Mammary epithelial cell (primary cell): ENCODE data around the gene ANKRD66.

Experiments used
- EZH2 ChIP-seq: IDR thresholded peaks from 2 replicates; pipeline ENCODE4 v1.6.1; 2012; ENCODE audit warnings: low read length, inconsistent platforms, borderline replicate concordance
- TF ChIP-seq, protein P1 (sequence below), 2 donors: IDR thresholded peaks in 1 of 2; conservative IDR thresholded peaks in 1 of 2; 2 replicates each; pipeline ENCODE4 v1.5.1; 2011 to 2012; ENCODE audit warnings: inconsistent platforms in 2 of 2, low read length in 2 of 2, mild to moderate bottlenecking in 2 of 2, control low read depth in 1 of 2, low read depth in 1 of 2; ENCODE audit not compliant: insufficient read depth in 1 of 2; ENCODE audit errors: extremely low read depth in 1 of 2

DNA sequence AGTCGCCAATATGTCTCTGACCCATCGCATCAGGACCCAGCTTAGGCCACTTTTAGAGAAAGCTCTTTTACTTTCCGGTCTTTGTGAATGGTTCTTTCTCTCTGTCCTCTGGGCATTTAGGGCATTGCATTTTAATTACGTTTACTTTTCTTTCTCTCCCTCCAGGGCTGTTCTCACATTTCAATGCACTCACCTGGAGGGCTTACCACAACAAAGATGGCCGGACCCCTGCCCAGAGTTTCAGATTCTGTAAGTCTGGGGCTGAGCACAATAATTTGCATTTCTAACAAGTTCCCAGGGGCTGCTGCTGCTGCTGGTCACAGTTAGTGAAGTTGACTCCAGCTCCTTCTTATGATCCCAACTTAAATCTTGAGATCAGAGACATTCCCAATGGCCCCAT is 3.0 kb downstream of the ANKRD66 start:
- TF ChIP-seq, protein P1, sequence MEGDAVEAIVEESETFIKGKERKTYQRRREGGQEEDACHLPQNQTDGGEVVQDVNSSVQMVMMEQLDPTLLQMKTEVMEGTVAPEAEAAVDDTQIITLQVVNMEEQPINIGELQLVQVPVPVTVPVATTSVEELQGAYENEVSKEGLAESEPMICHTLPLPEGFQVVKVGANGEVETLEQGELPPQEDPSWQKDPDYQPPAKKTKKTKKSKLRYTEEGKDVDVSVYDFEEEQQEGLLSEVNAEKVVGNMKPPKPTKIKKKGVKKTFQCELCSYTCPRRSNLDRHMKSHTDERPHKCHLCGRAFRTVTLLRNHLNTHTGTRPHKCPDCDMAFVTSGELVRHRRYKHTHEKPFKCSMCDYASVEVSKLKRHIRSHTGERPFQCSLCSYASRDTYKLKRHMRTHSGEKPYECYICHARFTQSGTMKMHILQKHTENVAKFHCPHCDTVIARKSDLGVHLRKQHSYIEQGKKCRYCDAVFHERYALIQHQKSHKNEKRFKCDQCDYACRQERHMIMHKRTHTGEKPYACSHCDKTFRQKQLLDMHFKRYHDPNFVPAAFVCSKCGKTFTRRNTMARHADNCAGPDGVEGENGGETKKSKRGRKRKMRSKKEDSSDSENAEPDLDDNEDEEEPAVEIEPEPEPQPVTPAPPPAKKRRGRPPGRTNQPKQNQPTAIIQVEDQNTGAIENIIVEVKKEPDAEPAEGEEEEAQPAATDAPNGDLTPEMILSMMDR (conservative IDR thresholded peaks at IDR 0.05 in 1 of 2, IDR thresholded peaks at IDR 0.05 in 1 of 2; ENCODE audit: extremely low read depth in 1 of 2, insufficient read depth in 1 of 2, low read depth in 1 of 2, low read length in 2 of 2) = no peak
- TF ChIP-seq EZH2 = no peak
